Stimulated activated CD4-positive, alpha-beta T cell treated with anti-CD3 and anti-CD28 coated beads, Interleukin-12 subunit alpha, Interleukin-12 subunit beta, amount 100 ng/mL, for 24 hours (primary cell): Measurements from ENCODE around the gene LGR6.

Experiments
- DNase-seq, 2 experiments: peaks; one replicate each; pipeline ENCODE4 v3.0.0-alpha.2; 2020; ENCODE audit warnings: low read depth in 2 of 2

Gene LGR6

DNA sequence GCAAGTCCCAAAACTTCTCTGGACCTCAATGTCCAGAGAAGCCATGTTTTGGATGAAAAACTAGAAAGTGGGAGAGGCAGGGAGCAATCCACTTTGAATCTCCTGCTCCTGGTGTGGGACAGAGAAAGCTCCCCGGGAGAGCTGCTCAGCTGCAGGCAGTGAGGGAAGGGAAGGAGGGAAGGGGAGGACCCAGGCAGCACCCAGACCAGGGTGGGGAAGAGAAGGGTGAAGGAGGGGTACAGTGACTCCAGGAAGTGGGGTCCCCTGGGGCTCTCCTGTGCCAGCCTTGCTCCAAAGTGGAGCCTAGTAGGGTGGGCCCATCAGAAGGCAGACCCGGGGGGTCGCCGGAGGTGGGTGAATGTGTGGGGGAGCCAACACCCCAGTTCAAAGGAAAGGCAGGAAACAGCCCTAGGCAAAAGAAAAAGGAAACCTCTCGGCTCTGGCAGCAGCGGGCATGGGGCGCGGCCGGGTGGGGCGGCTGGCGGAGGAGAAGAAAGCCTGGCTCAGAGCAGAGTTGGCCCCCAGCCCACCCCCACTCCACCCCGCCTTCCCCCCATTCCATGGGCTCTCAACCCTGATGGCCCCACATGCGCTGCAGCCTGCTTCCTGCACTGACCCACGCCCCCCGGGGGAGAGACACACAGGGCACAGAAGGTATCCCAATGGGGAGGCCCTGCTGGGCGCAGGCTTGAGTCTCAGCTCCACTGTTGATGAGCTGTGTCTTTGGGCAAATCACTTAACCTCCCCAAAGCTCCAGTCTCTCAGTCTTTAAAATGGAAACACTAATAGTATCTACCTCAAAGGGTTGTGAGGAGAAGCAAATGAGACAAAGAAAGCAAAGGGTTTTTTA, 5.7 kb downstream of the LGR6 start:
- DNase-seq = no peak

- DNase-seq = no peak
These were observed 6.5 kb downstream of the LGR6 start for GRCh38 chr1:202200112-202200548.

DNA sequence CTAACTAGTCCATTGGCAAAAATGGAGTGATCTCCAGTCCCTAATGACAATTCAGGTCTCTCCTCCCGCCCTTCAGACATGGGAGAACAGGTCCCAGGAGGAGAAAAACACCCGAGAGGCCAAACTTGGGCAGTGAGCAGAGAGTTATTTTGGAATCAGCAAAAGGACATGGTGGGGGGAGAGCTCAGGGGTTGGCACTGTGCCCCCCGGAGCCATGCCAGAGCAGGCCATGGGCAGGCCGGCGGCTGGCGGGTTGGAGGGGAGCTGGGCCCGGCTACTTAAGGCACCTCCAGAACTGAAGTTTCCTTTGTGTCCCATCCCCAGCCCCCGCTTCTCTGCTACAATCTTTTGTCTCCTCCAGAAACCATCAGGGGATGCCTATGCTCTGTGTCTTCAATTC, 7.1 kb downstream of the LGR6 start:
- DNase-seq = no peak

GRCh38 chr1:202201266-202201665, 7.7 kb downstream of the LGR6 start:
- no peak for DNase-seq

- DNase-seq = no peak
These were observed 8.4 kb downstream of the LGR6 start for GRCh38 chr1:202201971-202202370.

GRCh38 chr1:202202500-202203168, 9.0 kb downstream of the LGR6 start:
- no peak for DNase-seq

GRCh38 chr1:202203238-202204039, 9.8 kb downstream of the LGR6 start:
- no peak for DNase-seq

GRCh38 chr1:202204065-202204464, 10.5 kb downstream of the LGR6 start:
- no peak for DNase-seq

GRCh38 chr1:202205523-202206190, 12.1 kb downstream of the LGR6 start:
- DNase-seq = no peak

GRCh38 chr1:202207292-202207691, 13.7 kb downstream of the LGR6 start:
- DNase-seq = no peak

- DNase-seq = no peak
These were observed 14.8 kb downstream of the LGR6 start for GRCh38 chr1:202208351-202208857.

GRCh38 chr1:202210385-202210784, 16.8 kb downstream of the LGR6 start:
- no peak for DNase-seq

DNA sequence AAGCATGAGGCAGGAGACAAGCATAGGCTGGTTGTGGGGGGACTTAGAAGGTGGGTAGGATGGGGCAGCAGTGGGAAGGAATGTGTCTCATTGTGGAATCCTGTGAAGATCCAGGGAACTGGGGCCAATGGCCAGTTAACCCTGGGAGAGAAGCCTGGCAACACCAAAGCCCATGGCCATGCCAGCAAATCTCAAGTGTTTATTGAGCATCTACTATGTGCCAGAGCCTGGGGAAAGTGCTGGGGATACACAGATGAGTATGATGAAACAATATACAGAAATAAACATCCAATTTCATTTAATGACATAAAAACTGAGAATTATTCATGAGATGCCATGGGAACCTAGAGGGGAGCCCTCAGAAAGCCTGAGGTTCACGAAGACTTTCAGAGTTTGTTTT, 17.4 kb downstream of the LGR6 start:
- no peak for DNase-seq

DNA sequence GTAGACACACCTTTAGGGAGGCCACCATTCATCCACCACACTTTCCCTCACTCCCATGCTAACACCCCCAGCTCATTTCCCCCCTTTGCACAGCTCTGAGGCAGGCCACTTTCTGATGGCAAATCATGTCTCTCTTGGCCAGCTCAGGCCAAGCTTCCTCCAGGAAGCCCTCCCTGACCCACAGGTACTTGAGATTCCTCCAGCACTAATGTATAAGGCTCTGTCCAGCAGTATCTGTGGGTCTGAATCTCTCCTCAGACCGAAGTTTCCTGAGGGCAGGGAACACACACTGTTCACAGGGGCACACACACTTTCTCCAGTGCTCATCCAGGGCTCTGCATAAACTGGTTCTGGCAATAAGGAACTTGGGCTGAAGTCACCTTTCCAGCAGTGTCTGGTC, 19.2 kb downstream of the LGR6 start:
- no peak for DNase-seq

DNA sequence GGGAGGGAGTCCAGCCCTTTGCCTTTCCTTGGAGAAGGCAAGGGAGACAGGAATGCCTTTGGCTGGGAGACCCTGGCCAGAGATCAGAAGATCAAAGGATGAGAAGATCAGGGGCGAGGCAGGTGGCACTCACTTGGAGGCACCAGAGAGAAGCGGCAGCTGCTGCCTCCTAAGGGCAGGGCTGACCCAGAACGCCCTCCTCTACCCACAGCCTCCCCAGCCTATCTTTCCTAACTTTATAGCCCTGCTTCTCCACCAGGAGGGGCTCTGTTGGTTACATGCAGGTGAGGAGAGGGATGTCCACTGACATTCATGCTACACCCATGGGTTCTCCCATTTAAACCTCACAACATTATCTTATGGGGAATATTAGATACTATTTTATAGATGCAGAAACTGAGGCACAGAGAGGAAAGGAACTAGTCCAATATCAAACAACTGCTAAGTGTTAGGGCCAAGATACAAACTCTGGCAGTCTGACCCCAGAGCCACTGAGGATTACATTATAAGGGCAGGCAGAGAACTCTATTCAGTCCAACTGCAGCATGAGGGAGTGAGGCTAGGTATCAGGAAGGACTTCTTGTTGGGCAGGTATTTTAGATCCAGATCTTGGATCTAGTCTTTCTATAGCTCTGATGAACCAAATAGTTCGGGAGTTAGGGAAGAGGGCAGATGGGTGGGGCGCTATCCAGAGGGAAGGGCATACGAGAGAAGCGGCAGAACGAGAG, 19.9 kb downstream of the LGR6 start:
- DNase-seq = no peak

GRCh38 chr1:202214089-202214843, 20.7 kb downstream of the LGR6 start:
- DNase-seq = no peak

GRCh38 chr1:202215472-202216130, 22.0 kb downstream of the LGR6 start:
- DNase-seq = no peak

DNA sequence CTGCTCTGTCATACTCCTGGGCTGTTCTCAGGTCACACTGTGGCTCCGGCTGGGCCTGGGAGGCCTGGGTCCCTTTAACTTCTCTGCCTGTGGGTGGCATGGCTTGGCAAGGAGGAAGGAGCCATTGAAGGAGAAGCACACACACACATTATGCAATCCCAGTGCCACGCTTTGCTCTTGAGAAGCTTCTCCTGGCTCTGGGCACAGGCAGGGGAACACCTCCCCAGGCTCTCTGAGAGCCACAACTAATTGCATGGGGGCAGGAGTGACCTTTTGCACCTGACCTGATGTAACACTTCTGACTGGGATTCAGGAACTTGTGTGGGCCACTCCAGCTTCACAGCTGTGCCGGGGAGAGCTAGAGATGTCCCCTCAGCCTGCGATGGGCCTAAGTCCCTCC, 23.1 kb downstream of the LGR6 start:
- no peak for DNase-seq

GRCh38 chr1:202217516-202217915, 23.9 kb downstream of the LGR6 start:
- no peak for DNase-seq

- no peak for DNase-seq
These were observed 24.4 kb downstream of the LGR6 start for GRCh38 chr1:202217951-202218350.
